ENCODE results near the gene ZKSCAN2. TPM values are rescaled to one million over a fixed set of nuclear protein-coding genes. Genes with fewer than 3 reads are reported as not detected.

The ZKSCAN2 gene
- total RNA-seq, 1 experiment from 2014 or later, result 4.5 TPM

DNA sequence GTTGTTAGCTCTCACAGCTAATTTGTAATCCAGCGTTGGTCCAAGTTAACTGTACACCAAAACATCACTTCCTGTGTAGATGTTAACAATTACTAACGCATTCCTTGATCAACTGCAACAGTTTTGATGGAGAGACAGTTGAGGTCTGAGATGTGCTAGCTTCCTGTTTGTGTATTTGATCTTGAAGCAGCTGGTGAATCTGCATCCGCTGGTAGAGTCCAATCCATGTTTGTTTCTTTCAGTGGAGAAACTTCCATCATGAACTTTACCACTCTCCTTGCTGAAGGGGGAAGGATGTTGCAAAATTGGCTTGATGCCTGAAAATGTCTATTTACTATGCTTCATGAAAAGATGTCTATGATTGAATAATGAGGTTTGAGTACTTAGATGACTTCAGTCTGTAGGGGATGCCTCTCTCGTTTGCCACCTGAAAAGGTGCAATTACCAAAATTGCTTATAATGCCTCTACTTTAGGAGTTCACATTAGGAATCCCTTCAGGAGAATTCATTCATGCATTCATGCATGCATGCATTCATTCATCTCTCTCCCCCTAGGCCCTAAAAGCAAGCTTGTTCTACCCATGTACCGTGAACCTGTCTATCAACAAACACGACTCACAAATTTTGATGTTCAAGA lies 39.6 kb upstream of the ZKSCAN2 start:
- CTCF ChIA-PET, result no interaction called here
- intact Hi-C loops (cut with micrococcal nuclease; ENCODE audit: unreplicated experiment), result no loop called here

GRCh38 chr16:25291580-25291979 lies 33.9 kb upstream of the ZKSCAN2 start:
- Histone ChIP-seq H3K4me1 (replicated peaks; ENCODE audit: insufficient read depth) (no peaks in the 10 kb centered on the region), H3F3A (ENCODE audit: insufficient read depth, low read depth) (no peaks in the 10 kb centered on the region), H3K79me2 (ENCODE audit: low read depth) (no peaks in the 10 kb centered on the region), H3K36me3 (ENCODE audit: low read depth) (no peaks in the 10 kb centered on the region), H3K27me3 (ENCODE audit: insufficient read depth, low read depth) (peaks cover 60% of the 10 kb centered on the region), H3K4me2 (no peak overlapping the region), H2AFZ (no peak overlapping the region), H3K4me3 (no peak overlapping the region), H3K9me2 (ENCODE audit: insufficient read depth) (no peaks in the 10 kb centered on the region), H3K9me3 (ENCODE audit: insufficient read depth, low read depth) (no peaks in the 10 kb centered on the region; the same call in 1 of the 2 replicates), H3K27ac (no peak overlapping the region), H4K20me1 (ENCODE audit: insufficient read depth) (no peaks in the 10 kb centered on the region)
- TF ChIP-seq EZH2 (IDR thresholded peaks at IDR 0.05; ENCODE audit: low read depth) (no peak), CTCF (conservative IDR thresholded peaks at IDR 0.05) (no peak)
- ChIA-PET CTCF (interaction anchor here (0.7 kb wide), 1 partner anchor 33 kb away, joined by 20 read pairs; no protein-coding TSS in a partner anchor), POLR2A (ENCODE audit: unreplicated experiment) (no interaction called here)
- DNase-seq, result no peak
- intact Hi-C loops (cut with micrococcal nuclease; ENCODE audit: unreplicated experiment), result no loop called here
- no TSS peak for BruUV-seq (replicated peaks)

More for the DNA sequence above, 39.6 kb upstream of the ZKSCAN2 start:
- Histone ChIP-seq H2AFZ (no peak overlapping the region), H3K4me3 (no peak overlapping the region), H3K79me2 (ENCODE audit: low read depth) (no peaks in the 10 kb centered on the region), H3K4me2 (no peak overlapping the region), H3K27me3 (ENCODE audit: insufficient read depth, low read depth) (peaks cover 68% of the 10 kb centered on the region), H3K9me3 (ENCODE audit: insufficient read depth, low read depth) (no peaks in the 10 kb centered on the region), H4K20me1 (ENCODE audit: insufficient read depth) (no peaks in the 10 kb centered on the region), H3K4me1 (replicated peaks; ENCODE audit: insufficient read depth) (no peaks in the 10 kb centered on the region), H3K36me3 (ENCODE audit: low read depth) (no peaks in the 10 kb centered on the region), H3F3A (ENCODE audit: insufficient read depth, low read depth) (no peaks in the 10 kb centered on the region), H3K27ac (no peak overlapping the region), H3K9me2 (ENCODE audit: insufficient read depth) (no peaks in the 10 kb centered on the region)
- no peak for DNase-seq
- POLR2A ChIA-PET (ENCODE audit: unreplicated experiment), result no interaction called here
- no TSS peak for BruUV-seq (replicated peaks)
- TF ChIP-seq CTCF (conservative IDR thresholded peaks at IDR 0.05), result no peak
- no peak for TF ChIP-seq EZH2 (IDR thresholded peaks at IDR 0.05; ENCODE audit: low read depth)

DNA sequence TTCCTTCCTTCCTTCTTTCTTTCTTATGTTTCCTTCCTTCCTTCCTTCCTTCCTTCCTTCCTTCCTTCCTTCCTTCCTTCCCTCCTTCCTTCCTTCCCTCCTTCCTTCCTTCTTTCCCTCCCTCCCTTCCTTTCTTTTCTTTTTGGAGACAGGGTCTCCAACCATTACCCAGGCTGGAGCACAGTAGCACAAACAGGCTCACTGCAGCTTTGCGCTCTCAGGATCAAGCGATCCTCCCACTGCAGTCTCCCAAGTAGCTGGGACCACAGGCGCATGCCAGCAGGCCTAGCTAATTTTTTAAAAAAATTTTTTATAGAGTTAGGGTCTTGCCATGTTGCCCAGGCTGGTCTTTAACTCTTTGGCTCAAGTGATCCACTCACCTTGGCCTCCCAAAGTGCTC lies 31.8 kb upstream of the ZKSCAN2 start:
- intact Hi-C loops (cut with micrococcal nuclease; ENCODE audit: unreplicated experiment), result no loop called here
- Histone ChIP-seq H3K4me3 (no peak overlapping the region), H4K20me1 (ENCODE audit: insufficient read depth) (no peaks in the 10 kb centered on the region), H3K4me2 (no peak overlapping the region), H3K27ac (no peak overlapping the region), H2AFZ (no peak overlapping the region), H3K4me1 (replicated peaks; ENCODE audit: insufficient read depth) (no peaks in the 10 kb centered on the region), H3F3A (ENCODE audit: insufficient read depth, low read depth) (no peaks in the 10 kb centered on the region), H3K9me3 (ENCODE audit: insufficient read depth, low read depth) (no peaks in the 10 kb centered on the region; the same call in 1 of the 2 replicates), H3K36me3 (ENCODE audit: low read depth) (no peaks in the 10 kb centered on the region), H3K79me2 (ENCODE audit: low read depth) (no peaks in the 10 kb centered on the region), H3K27me3 (ENCODE audit: insufficient read depth, low read depth) (peaks cover 55% of the 10 kb centered on the region), H3K9me2 (ENCODE audit: insufficient read depth) (no peaks in the 10 kb centered on the region)
- TF ChIP-seq EZH2 (IDR thresholded peaks at IDR 0.05; ENCODE audit: low read depth), result no peak
- TF ChIP-seq CTCF (conservative IDR thresholded peaks at IDR 0.05), result no peak
- BruUV-seq (replicated peaks), result no TSS peak
- ChIA-PET POLR2A (ENCODE audit: unreplicated experiment) (no interaction called here), CTCF (no interaction called here)
- DNase-seq, result no peak

Measured in PC-9 (cell line).